ENCODE results near the gene ASIC3.
"Not testable (repeated sequence)": the region's sequence is repeated elsewhere in the genome, so short reads cannot be mapped to it uniquely, and the experiment has no call there.

The ASIC3 gene

DNA sequence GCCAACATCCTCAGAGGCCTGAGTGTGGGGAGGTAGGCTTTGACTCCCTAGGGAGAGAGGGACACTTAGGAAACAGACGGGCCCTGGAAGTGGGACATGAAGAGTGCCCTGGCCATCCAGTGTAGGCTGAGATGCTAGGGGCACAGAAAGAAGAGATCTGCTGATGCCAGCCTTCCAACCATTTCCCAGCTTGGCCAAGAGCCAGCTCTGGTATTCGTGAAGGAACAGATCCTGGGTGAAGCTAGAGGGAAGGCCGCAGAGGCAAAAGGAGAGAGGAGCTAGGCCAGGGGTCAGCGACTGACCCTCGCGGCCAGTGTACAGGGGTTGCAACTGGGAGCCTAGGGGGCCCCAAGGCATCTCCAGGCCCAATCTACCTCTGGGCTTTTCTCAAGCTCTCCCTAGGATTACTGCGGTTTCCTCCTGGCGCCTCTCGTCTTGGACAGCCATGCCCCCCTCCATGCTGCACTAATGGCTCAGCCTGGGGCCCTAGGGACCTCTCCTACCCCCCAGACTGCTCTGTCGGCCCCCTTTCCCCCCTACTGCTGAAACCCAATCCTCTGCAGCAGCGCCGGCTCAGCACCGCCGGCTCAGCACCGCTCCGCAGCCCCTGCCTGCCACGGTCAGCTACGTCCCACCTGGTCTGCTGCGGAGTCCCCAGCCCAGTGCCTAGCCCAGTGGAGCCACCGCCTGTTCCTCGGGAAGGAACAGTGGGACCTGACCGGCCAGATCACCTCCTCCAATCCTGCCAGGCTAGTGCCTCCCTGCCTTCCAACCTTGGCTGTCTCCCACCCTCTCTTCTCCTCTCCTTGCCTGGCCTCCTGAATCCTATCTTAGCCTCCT is at the start of gene ASIC3:
Gene ASIC3 (plus strand): TSS at position 556 of the 840 bp plus-strand sequence. CDS start 355 bp downstream, outside the sequence.
- no peak for DNase-seq

GRCh38 chr7:150999001-150999400 is 49.3 kb upstream of the ASIC3 start:
- no peak for DNase-seq

GRCh38 chr7:150999497-151000230 is 48.7 kb upstream of the ASIC3 start:
- no peak for DNase-seq

GRCh38 chr7:151000897-151001495 is 47.3 kb upstream of the ASIC3 start:
- no peak for DNase-seq

DNA sequence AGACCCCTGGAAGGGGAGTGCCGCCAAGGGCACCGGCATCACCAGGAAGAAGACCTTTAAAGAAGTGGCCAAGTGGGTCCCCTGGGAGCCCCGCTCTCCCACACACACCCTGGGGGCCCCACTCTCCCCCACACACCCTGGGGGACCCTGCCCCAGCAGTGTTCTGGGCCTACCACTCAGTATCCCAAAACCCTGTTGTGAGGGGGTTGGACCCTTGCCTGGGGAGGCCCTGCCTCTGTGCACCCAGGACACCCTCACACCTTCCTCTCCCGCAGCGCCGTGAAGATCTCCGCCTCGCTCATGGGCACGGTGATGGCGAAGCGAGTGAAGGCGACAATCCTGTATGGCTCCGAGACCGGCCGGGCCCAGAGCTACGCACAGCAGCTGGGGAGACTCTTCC is 46.8 kb upstream of the ASIC3 start:
- no peak for DNase-seq

GRCh38 chr7:151003572-151003971 is 44.8 kb upstream of the ASIC3 start:
- DNase-seq, result no peak

DNA sequence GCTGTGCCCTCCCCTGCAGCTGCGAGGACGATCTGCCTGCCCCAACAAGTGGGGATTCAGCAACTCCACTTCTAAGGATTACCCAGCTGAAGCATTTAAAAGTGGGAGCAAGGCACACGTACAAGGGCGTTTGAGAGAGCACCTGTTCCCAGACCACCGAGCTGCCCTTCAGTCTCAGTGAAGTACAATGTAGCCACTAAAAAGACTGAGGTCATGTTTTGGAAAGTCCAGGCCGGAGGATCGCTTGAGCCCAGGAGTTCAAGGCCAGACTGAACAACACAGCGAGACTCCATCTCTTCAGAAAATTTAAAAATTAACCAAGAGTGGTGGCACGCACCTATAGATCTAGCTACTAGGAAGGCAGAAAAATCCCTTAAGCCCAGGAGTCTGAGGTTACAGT is 42.8 kb upstream of the ASIC3 start:
- no peak for DNase-seq

- DNase-seq, result no peak
Observed at GRCh38 chr7:151006590-151007300, 41.6 kb upstream of the ASIC3 start.

- no peak for DNase-seq
Observed at GRCh38 chr7:151007469-151007898, 40.8 kb upstream of the ASIC3 start.

- no peak for DNase-seq
Observed at GRCh38 chr7:151008143-151008510, 40.2 kb upstream of the ASIC3 start.

GRCh38 chr7:151008511-151009323 is 39.6 kb upstream of the ASIC3 start:
- peak; percentile 82 for DNase-seq

DNA sequence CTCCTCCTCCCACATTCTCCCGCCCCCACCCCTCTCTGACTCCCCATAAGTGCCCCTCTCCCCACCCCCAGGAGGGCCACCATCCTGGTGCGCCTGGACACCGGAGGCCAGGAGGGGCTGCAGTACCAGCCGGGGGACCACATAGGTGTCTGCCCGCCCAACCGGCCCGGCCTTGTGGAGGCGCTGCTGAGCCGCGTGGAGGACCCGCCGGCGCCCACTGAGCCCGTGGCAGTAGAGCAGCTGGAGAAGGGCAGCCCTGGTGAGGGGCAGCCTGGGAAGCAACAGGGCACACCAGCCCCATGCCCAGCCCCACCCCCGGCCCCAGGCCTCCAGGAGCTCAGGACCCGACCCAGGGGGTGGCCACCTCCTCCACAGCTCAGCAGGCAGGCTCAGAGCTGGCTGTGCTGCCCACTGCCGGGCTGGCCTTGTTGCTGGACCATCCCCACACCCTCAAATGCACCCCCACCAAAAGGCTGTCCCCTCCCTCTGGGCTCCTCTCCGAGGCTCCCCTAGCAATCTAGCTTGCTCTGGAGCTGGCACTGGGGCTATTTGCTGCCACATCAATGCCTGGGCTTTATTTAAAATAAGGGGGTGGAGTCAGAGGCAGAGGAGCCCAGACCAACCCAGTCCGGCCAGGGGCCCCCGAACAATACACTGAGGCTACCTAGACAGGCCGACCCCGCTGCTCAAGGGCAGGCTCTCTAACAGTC is 38.8 kb upstream of the ASIC3 start:
- DNase-seq, result no peak

GRCh38 chr7:151010037-151010306 is 38.4 kb upstream of the ASIC3 start:
- DNase-seq, result no peak

- DNase-seq, result no peak
Observed at GRCh38 chr7:151010307-151011096, 37.8 kb upstream of the ASIC3 start.

DNA sequence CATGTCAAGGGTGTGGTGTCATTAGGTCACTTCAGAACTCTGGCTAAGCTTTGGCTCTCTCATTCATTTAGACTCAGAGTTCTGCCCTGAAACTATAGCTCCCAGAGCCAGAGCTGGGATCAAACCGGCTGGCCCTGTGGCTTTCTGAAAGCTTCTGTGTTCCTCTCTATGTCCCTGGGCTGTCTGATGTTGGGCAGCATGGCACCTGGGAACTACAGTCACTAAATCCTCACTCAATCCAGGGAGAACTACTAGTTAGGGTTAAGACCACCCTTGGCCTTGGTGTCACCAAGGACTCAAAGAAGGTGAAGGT is 37.3 kb upstream of the ASIC3 start:
- no peak for DNase-seq

DNA sequence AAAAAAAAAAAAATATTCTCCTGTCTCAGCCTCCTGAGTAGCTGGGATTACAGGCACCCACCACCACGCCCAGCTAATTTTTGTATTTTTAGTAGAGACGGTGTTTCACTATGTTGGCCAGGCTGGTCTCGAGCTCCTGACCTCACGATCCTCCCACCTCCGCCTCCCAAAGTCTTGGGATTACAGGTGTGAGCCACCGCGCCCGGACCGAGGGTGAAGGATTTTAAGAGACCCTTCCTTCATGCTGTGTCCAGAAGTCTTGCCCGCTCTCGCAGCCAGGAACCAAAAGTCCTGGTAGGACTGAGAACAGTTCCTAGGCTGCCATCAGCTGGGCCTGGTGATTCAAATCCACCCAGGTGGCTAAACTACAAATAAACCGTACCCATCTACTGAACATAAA is 36.7 kb upstream of the ASIC3 start:
- DNase-seq, result not testable (repeated sequence)

DNA sequence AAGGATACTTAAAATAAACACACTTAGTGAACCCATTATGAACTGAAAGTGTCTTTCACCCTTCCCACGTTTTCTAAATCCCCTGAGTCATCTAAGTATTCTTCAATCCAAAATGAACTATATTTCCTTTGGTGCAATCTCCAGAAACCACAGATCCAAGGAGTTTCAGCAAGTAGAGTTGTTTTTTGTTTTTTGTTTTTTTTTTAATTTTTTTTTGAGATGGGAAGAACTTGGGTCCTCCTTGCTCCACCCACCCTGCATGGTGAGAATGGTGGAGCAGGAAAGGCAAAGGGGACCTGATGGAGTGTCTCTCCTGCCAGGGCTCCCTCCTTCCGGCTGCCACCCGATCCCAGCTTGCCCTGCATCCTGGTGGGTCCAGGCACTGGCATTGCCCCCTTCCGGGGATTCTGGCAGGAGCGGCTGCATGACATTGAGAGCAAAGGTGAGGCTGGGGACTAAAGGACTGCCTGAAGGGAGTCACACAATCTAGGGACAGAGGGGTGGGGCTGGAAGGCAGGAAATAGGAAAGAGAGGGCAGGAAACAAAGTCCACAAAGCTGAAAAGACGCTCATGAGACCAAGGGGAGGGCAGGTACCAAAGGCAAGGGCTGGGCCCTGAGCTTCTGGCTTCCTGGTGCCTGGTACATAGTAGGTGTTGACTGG is 36.2 kb upstream of the ASIC3 start:
- DNase-seq, result no peak

GRCh38 chr7:151012911-151013347 is 35.4 kb upstream of the ASIC3 start:
- no peak for DNase-seq

DNA sequence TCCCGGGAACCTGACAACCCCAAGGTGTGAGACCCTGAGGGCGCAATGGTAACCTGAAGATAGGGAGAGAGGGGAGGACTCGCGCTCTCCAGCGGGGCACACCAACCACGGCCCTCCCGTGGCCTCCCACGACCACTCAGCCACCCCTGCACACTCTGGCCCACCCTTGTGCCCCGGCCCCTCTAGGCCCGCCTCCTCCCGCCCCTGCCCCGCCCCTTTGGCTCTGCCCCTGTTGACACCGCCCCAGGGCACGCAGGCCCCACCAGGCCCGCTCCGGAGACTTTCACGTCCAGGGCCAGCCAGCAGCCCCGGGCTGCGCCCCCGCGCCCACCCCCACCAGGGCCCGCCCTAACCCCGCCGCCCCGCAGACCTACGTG is 35.0 kb upstream of the ASIC3 start:
- DNase-seq, result no peak

GRCh38 chr7:151013733-151014497 is 34.4 kb upstream of the ASIC3 start:
- peak; percentile 70 for DNase-seq
